Hair follicular keratinocyte (primary cell): ENCODE measurements around the gene METRNL. TPM values are rescaled to one million over a fixed set of nuclear protein-coding genes. Genes with fewer than 3 reads are reported as not detected.

Source experiments
- total RNA-seq: library from RNA; depleted of rRNA; stranded (reverse); fragments of >200 nt; gene quantifications from 2 replicates; pipeline ENCODE4 v1.2.3, GENCODE V29; 2015

The METRNL gene, protein sequence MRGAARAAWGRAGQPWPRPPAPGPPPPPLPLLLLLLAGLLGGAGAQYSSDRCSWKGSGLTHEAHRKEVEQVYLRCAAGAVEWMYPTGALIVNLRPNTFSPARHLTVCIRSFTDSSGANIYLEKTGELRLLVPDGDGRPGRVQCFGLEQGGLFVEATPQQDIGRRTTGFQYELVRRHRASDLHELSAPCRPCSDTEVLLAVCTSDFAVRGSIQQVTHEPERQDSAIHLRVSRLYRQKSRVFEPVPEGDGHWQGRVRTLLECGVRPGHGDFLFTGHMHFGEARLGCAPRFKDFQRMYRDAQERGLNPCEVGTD
- 2.3 and 6.7 TPM in 2 replicates for total RNA-seq

DNA sequence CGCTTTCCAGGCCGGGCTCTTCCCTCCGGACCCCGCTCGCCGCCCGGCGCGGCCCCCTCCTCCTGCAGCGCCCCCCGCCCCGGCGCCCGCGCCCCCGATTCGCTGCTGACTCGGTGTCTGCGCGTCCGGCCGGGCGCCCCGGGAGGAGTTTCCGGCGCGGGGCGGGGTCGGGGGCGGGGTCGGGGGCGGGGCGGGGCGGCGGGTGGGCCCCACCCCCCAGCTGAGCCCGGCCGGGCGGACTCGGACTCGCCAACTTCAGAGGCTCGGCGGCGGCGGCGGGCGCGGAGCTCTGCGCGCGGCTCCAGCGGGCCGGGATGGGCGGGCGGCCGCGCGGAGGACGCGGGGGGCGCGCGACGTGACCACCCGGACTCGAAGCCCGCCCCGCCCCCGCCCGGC is at the start of gene METRNL:
Gene METRNL, plus strand, starts transcription at position 258 of the 396 bp plus-strand sequence. CDS start 207 bp downstream, outside the sequence.

Other genes starting within 250 kb of the METRNL start
- gene ZNF750, start 239.6 kb upstream of the METRNL start, total RNA-seq = 0.08 and 0.70 TPM in 2 replicates